Endothelial cell (in vitro differentiated cells): ENCODE results near the gene ZBED4. TPM values are rescaled to one million over a fixed set of nuclear protein-coding genes. Genes with fewer than 3 reads are reported as not detected.
A peak's percentile ranks its signal among the peaks of the same experiment; 100 is the strongest.

Source experiments
- DNase-seq: peaks from one replicate; pipeline ENCODE4 v3.0.0; 2021; ENCODE audit warnings: low spot score
- H3K27ac Mint-ChIP-seq: one replicate; pipeline ENCODE4 v1.8.0; 2021; ENCODE audit warnings: mixed read lengths, inconsistent platforms; ENCODE audit not compliant: unreplicated experiment
- H3K27me3 Mint-ChIP-seq: one replicate; pipeline ENCODE4 v1.8.0; 2021; ENCODE audit warnings: mild to moderate bottlenecking, moderate library complexity, mixed read lengths, inconsistent platforms; ENCODE audit not compliant: unreplicated experiment
- H3K36me3 Mint-ChIP-seq: one replicate; pipeline ENCODE4 v1.8.0; 2021; ENCODE audit warnings: mild to moderate bottlenecking, low read depth, mixed read lengths, inconsistent platforms; ENCODE audit not compliant: unreplicated experiment
- H3K4me1 Mint-ChIP-seq: one replicate; pipeline ENCODE4 v1.8.0; 2021; ENCODE audit warnings: mild to moderate bottlenecking, mixed read lengths, inconsistent platforms; ENCODE audit not compliant: unreplicated experiment
- H3K4me3 Mint-ChIP-seq: one replicate; pipeline ENCODE4 v1.8.0; 2021; ENCODE audit warnings: mild to moderate bottlenecking, mixed read lengths, inconsistent platforms; ENCODE audit not compliant: unreplicated experiment
- H3K9me3 Mint-ChIP-seq: one replicate; pipeline ENCODE4 v1.8.0; 2021; ENCODE audit warnings: mixed read lengths, inconsistent platforms; ENCODE audit not compliant: unreplicated experiment
- CTCF ChIP-seq: fragments of 200-600 bp; sonication (generic); IDR thresholded peaks from one replicate; pipeline ENCODE4 v1.5.0; 2021; ENCODE audit warnings: antibody characterized with exemption; ENCODE audit not compliant: unreplicated experiment
- total RNA-seq: library from RNA; stranded (reverse); fragmentation: NEBNext Ultra II Directional; extraction: Animal tissue kit (Norgen Biotek cat#: 25700); gene quantifications from one replicate; pipeline ENCODE4 v1.2.1, GENCODE V29; 2021; ENCODE audit not compliant: unreplicated experiment

The ZBED4 gene
- total RNA-seq, 1 donor from 2014 or later = 22.6 TPM

GRCh38 chr22:49861642-49862495, 8.2 kb downstream of the ZBED4 start:
- H3K9me3 Mint-ChIP-seq = peaks cover 8% of the 10 kb centered on the region
- H3K4me3 Mint-ChIP-seq = no peak overlapping the region
- H3K36me3 Mint-ChIP-seq = peaks cover 22% of the 10 kb centered on the region
- TF ChIP-seq CTCF = no peak
- H3K27me3 Mint-ChIP-seq = no peaks in the 10 kb centered on the region
- no peak for DNase-seq
- H3K27ac Mint-ChIP-seq = no peak overlapping the region
- H3K4me1 Mint-ChIP-seq = peaks cover 3% of the 10 kb centered on the region

- Mint-ChIP-seq H3K9me3 (peaks cover 8% of the 10 kb centered on the region), H3K36me3 (peaks cover 28% of the 10 kb centered on the region), H3K4me1 (peaks cover 3% of the 10 kb centered on the region), H3K27ac (no peak overlapping the region), H3K27me3 (no peaks in the 10 kb centered on the region), H3K4me3 (no peak overlapping the region)
- no peak for DNase-seq
- TF ChIP-seq CTCF = no peak
These were observed 8.8 kb downstream of the ZBED4 start for GRCh38 chr22:49862496-49862776.

GRCh38 chr22:49863931-49864330, 10.3 kb downstream of the ZBED4 start:
- Mint-ChIP-seq H3K4me1 (peaks cover 2% of the 10 kb centered on the region), H3K27ac (no peak overlapping the region)

GRCh38 chr22:49865156-49865555, 11.5 kb downstream of the ZBED4 start:
- no peak for DNase-seq
- Mint-ChIP-seq H3K27ac (no peak overlapping the region), H3K9me3 (peaks cover 8% of the 10 kb centered on the region), H3K4me3 (no peak overlapping the region), H3K36me3 (peaks cover 37% of the 10 kb centered on the region), H3K4me1 (no peaks in the 10 kb centered on the region), H3K27me3 (peaks cover 1% of the 10 kb centered on the region)
- TF ChIP-seq CTCF = no peak

More at GRCh38 chr22:49863931-49864330, 10.3 kb downstream of the ZBED4 start:
- DNase-seq = no peak
- H3K27me3 Mint-ChIP-seq = no peaks in the 10 kb centered on the region
- peaks cover 28% of the 10 kb centered on the region for H3K36me3 Mint-ChIP-seq
- no peak overlapping the region for H3K4me3 Mint-ChIP-seq
- no peak for TF ChIP-seq CTCF
- peaks cover 8% of the 10 kb centered on the region for H3K9me3 Mint-ChIP-seq

- TF ChIP-seq CTCF = no peak
- Mint-ChIP-seq H3K27ac (no peak overlapping the region), H3K4me3 (peak overlapping the region; percentile 39), H3K4me1 (no peaks in the 10 kb centered on the region), H3K9me3 (peaks cover 8% of the 10 kb centered on the region), H3K27me3 (peaks cover 1% of the 10 kb centered on the region), H3K36me3 (peaks cover 39% of the 10 kb centered on the region)
- no peak for DNase-seq
These were observed 12.5 kb downstream of the ZBED4 start for GRCh38 chr22:49866134-49866533.
